T-helper 1 cell treated with Interleukin-12 subunit alpha and Interleukin-12 subunit beta and Interleukin-4 antibody, amounts not matched to agents 30 ng/mL and 1 ng/mL, for 36 hours (primary cell): ENCODE data around the gene SFXN4. TPM values are rescaled to one million over a fixed set of nuclear protein-coding genes. Genes with fewer than 3 reads are reported as not detected.

Experiments used
- total RNA-seq: library from RNA; stranded (reverse); gene quantifications from 2 replicates; pipeline ENCODE4 v1.2.3, GENCODE V29; 2022

Gene SFXN4
- total RNA-seq, 1 donor from 2014 or later: 28.0 TPM

Other genes with a start within 250 kb of the SFXN4 start
- 0.22 and 0.61 TPM in 2 replicates for gene NANOS1, start 136.0 kb downstream of the SFXN4 start, total RNA-seq
- gene EIF3A, start 84.9 kb downstream of the SFXN4 start, total RNA-seq: 148 and 149 TPM in 2 replicates
- gene DENND10, start 61.6 kb downstream of the SFXN4 start, total RNA-seq: 44.0 and 44.7 TPM in 2 replicates
- 127 TPM in 2 replicates for gene PRDX3, start 13.1 kb upstream of the SFXN4 start, total RNA-seq
- gene GRK5, start 41.9 kb upstream of the SFXN4 start, total RNA-seq: 50.1 and 51.8 TPM in 2 replicates